Raji (cell line): ENCODE measurements around the gene SIGMAR1.
A peak's percentile ranks its signal among the peaks of the same experiment; 100 is the strongest.

Experiments
- POLR2A ChIP-seq: IDR thresholded peaks from 2 replicates; pipeline ENCODE4 v1.6.1; 2011; ENCODE audit warnings: low read depth, low read length, control low read depth; ENCODE audit not compliant: insufficient read depth

Gene SIGMAR1

DNA sequence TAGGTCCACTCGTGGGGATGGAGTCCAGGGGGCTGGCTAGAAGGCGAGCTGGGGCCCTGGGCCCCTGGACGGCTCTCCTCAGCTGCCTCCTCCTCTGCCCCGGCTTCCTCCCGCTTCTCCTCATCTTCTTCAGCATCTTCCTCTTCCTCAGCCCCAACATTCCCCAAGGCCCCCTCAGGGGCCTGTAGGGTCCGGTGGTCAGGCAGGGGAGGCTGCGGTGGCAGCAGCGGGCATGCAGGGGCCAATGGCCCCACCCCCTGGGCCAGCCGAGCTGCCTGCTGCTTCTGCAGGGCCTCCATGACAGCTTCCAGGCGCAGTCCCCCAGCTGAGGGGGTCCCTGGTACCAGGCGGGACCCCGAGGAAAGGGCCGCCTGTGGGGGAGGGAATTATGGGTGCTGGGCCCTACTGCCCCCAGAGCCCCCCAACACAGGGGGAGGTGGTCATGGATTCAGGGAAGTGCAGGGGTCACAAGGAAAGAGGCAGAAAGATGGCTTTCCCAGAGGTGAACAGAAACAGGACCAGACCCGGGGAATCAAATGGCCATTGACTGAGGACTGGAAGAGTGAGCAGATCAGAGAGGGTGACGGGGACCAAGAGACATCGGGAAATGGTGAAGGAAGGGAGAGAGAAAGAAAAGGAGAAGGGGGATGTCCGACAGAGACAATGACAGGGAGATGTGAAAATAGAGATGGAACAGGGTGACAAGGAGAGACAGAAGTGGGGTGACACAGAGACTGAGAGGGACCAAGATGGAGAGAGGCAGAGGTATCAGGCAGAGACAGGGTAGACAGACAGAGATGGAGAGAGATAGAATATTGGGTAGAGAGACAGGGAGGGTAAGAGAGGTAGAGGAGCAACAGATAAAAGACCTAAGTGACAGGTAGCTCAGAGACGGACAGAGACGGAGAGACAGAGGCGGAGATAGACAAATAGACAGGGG is 9.6 kb downstream of the SIGMAR1 start:
- TF ChIP-seq POLR2A: no peak

GRCh38 chr9:34625186-34625486 is 12.5 kb downstream of the SIGMAR1 start:
- no peak for TF ChIP-seq POLR2A

GRCh38 chr9:34624475-34625185 is 13.0 kb downstream of the SIGMAR1 start:
- TF ChIP-seq POLR2A: no peak

DNA sequence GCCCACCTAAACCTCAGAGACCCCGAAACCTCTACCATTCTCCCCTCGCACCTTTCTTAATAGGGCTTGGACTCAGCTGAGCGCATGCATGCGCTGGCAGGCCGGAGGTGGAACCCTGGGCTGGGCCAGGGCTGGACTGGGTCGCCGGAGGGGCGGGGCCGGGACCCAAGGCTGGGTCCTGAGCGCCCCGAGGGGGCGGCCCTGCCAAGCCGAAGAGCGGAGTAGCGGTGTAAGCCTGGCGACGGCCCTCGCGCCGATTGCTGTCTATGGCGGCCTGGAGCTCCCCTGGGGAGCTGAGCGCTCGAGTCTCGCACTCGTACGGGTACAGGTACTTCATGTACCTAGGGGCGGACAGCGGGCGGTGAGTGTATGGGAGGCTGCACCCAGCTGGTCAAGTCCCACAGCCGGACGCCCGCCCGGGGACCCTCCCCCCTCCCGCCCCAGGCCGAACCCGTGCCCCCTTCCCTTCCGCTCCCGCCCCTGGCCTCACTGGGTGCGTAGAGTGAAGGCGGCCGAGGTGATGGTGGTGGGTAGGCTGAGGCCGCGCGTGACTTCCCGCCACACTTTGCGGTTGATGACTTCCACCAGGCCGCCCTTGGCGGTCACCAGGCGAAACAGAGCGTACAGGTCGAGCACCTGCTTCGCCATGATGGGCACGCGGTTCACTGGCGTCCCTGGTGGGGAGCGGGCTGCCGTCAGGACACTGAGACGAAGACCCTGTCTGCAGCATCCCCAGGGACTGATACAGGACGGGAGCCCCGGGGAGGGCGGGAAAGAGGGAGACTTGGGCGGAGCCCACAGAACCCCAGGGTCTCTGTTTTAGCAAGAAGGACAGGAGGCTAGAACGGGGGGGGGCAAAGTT is 14.0 kb downstream of the SIGMAR1 start:
- TF ChIP-seq POLR2A: no peak

DNA sequence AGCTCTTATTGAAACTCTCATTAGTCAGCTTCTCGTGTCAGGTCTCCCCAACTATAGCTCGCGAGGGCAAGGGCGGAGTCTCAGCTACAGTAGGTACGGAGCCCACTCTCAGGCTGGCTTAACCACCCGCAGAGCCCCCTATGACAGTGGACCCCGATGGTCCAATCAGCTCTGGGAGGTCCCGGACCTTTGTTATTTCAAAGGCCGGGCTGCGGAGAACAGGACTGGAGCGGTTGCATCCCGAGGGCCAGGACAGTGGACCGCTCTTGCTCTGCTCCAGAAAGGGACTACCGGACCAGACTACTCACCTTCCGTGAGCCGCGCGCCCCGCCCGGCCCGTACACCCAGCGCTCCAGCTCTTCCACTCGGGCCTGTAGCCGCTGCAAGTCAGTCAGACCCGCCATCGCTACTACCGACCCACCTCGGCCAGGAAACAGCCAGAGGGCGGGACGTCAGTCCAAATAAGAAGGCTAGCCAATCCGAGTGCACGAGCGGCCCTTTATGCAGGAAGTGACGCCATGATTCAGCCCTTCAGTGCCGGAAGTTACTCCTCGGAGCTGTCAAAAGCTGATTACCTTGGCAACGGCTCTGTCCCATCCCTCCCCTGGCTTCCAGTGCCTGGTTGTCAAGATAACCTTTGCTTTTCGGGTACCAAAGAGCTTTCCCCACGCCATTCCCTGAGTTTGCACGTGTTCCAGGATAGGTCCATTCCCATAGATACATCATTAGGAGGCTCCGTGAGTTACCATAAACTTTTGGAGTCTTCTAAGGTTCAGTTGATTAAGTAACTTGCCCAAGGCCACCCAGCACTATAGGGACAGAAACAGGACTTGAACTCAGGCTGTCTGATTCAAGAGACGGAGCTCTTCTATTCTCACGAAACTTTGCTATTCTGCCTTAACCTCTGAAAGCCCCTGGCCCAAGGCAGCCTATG is 17.3 kb downstream of the SIGMAR1 start, which contains the start of gene DCTN3:
DCTN3 (minus strand) TSS at position 435 of the 934 bp plus-strand sequence; CDS start at position 404, 31 bp downstream.
- TF ChIP-seq POLR2A: peak; percentile 67

GRCh38 chr9:34615132-34615531 is 22.5 kb downstream of the SIGMAR1 start:
- no peak for TF ChIP-seq POLR2A

DNA sequence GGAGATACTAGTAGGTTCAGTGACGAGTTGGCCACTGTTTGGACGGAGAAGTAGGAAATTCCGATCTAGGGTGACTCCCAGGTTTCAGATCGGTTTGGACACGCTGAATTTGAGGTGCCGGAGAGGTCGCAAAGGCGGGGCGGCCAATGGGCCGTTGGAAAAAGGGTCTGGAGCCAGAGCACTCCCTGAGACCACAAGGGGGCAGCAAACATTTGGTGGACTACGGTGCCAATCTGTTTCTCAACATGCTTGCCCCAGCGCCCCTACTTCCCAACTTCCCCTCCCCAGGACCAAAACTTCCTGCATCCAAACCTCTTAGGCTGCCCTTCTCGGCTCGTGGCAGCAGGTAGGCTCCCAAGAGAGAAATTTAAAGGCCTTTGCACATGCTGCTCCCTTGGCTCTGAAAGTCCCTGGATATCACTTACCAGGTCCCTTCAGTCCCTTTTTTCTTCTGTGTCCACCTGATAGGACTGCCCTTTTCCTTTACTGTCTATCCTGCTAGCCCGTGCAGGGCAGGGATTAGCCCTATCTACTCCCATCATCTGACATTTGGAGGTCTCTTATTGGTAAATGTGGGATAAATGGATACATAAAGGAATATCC is 24.7 kb downstream of the SIGMAR1 start:
- TF ChIP-seq POLR2A: no peak

DNA sequence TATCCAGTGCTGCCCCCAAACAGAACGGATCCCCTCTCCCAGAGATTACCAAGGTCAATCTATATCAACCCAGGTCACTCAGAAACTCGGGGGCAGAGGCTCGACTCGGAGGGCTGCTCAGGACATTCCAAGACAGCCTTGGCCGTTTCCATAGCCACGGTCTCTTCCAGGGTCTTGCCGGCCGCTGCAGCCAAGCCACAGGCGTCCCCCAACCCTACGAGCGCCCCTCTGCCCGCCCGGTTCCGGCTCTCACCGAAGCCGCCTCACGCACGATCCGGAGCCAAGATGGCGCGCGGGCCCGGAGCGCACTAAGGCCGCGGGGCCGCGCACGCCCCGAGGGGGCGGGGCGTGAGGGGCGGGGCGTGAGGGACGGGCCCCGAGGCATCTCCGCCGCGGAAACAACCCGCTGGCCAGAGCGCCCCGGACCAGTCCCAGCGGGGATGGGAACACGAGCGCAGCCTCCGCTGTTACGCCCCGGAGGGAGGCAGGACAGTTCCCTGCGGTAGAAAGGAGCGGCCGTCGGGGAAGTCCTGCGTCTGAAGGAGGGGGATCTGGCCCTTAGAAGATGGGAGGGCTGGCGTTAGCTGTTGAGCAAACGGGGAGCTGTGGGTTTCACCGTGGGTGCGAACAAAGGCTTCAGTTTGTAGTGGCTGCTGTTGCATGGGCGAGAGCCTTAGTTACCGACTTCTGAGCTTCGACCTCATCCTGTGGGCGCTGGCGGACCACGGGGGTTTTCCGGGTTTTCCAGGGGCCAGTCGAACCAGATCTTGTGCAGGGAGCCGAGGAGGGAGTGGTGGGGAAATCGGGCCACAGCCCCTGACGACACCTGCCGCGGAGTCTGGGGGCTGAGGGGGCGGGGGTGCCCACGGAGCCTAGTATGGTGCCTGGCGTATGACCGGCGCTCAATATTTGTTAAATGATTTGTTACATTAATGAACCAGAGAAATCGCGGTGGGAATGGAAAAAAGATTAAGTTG is 25.5 kb downstream of the SIGMAR1 start, which contains the start of gene RPP25L:
RPP25L (minus strand) TSS at position 287 of the 977 bp plus-strand sequence. CDS start 801 bp downstream, outside the sequence.
- peak; percentile 91 for TF ChIP-seq POLR2A

DNA sequence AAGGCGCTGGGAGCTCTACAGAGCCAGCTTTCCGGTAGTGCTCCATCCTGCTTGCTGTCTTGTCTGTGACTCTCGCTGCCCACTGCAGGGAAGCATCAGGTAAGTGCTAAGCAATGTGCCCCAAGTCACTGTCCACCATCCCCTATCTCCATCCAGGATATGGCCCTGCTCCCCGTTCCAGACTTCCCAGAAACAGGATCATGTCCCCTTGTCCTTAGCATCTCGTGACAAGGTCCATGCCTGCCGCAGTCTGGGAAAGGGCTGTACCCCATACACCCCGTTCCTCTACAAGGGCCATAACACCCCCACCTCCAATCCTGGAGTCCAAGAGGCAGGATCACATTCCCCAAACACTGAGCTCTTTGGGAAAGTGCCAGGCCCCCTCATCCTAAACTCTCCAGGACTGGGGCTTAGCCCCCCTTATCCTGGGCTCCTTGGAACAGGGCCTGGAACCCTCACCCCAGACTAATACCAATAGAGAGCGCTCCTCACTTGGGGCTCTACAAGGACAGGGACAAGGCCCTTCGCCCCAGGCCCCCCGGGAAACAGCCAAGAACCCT is 26.3 kb downstream of the SIGMAR1 start:
- 0 out of 2 replicates have a peak, but pooled peaks have one; percentile 2 for TF ChIP-seq POLR2A

GRCh38 chr9:34610434-34611206 is 27.0 kb downstream of the SIGMAR1 start:
- 0 out of 2 replicates have a peak, but pooled peaks have one; percentile 22 for TF ChIP-seq POLR2A

DNA sequence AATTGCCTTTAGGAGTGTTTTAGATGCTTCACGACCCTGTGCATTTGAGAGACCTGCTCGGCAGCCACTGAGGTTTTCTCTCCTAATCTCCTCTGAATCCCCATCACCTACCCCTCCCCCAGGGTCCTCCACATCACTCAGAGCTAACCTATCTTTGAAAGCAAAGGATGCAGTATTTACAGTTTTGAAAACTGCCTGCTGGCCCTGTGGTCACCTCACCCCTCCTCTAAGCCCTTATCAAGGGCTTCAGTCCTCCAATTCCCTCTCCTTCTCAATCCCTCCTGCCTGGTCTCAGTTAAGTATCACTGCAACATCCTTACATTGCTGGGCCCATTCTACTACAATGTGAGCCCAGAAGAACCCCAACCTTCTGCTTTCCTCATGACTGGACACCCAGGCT is 30.3 kb downstream of the SIGMAR1 start:
- no peak for TF ChIP-seq POLR2A
